ENCODE data around the gene FHIP2A. TPM values are rescaled to one million over a fixed set of nuclear protein-coding genes. Genes with fewer than 3 reads are reported as not detected.

FHIP2A gene
- 8.0 to 12.9 TPM (median 11.4 TPM) in 5 replicates for total RNA-seq (2022; extraction: Qiagen RNA extraction)

GRCh38 chr10:114821293-114821914, at the start of gene FHIP2A:
Gene FHIP2A, plus strand, starts transcription at chr10:114821780. Its CDS starts 299 bp downstream, at chr10:114822079.

Other genes with a start within 250 kb of the FHIP2A start
- 33.8 to 56.6 TPM (median 44.8 TPM) in 5 replicates for gene ABLIM1, start 163.5 kb upstream of the FHIP2A start, total RNA-seq (2022; extraction: Qiagen RNA extraction)
- gene TRUB1, start 116.4 kb downstream of the FHIP2A start, total RNA-seq (2022; extraction: Qiagen RNA extraction): 12.7 to 18.4 TPM (median 16.8 TPM) in 5 replicates

Measured in A549 treated with dexamethasone at 1 μM for 4 hours (cell line).